ENCODE measurements around the gene ELMO1. TPM values are rescaled to one million over a fixed set of nuclear protein-coding genes. Genes with fewer than 3 reads are reported as not detected.

Gene ELMO1
- total RNA-seq, 1 experiment from 2014 or later: 8.7 TPM

GRCh38 chr7:37028909-37029440 lies 419.7 kb downstream of the ELMO1 start:
- DNase-seq: no peak
- Histone ChIP-seq H3K27me3 (ENCODE audit: control insufficient read depth, insufficient read depth, low read length) (no peaks in the 10 kb centered on the region), H3K36me3 (replicated peaks; ENCODE audit: control insufficient read depth, insufficient read depth, low read length) (no peaks in the 10 kb centered on the region), H3K4me3 (ENCODE audit: insufficient read depth, low read depth, low read length) (no peak overlapping the region)

- Histone ChIP-seq H3K36me3 (replicated peaks; ENCODE audit: control insufficient read depth, insufficient read depth, low read length) (no peaks in the 10 kb centered on the region), H3K27me3 (ENCODE audit: control insufficient read depth, insufficient read depth, low read length) (no peaks in the 10 kb centered on the region), H3K4me3 (ENCODE audit: insufficient read depth, low read depth, low read length) (no peak overlapping the region)
- DNase-seq: no peak
These were observed 420.9 kb downstream of the ELMO1 start for GRCh38 chr7:37027557-37028341.

- H3K36me3 ChIP-seq (replicated peaks; ENCODE audit: control insufficient read depth, insufficient read depth, low read length): no peaks in the 10 kb centered on the region
- no peaks in the 10 kb centered on the region for H3K27me3 ChIP-seq (ENCODE audit: control insufficient read depth, insufficient read depth, low read length)
- no peak for DNase-seq
- H3K4me3 ChIP-seq (ENCODE audit: insufficient read depth, low read depth, low read length): no peak overlapping the region
These were observed 421.6 kb downstream of the ELMO1 start for GRCh38 chr7:37027104-37027503.

- no peak overlapping the region for H3K4me3 ChIP-seq (ENCODE audit: insufficient read depth, low read depth, low read length)
- no peaks in the 10 kb centered on the region for H3K36me3 ChIP-seq (replicated peaks; ENCODE audit: control insufficient read depth, insufficient read depth, low read length)
- DNase-seq: no peak
- no peaks in the 10 kb centered on the region for H3K27me3 ChIP-seq (ENCODE audit: control insufficient read depth, insufficient read depth, low read length)
These were observed 429.7 kb downstream of the ELMO1 start for GRCh38 chr7:37018954-37019353.

GRCh38 chr7:37016064-37016878 lies 432.4 kb downstream of the ELMO1 start:
- H3K4me3 ChIP-seq (ENCODE audit: insufficient read depth, low read depth, low read length): no peak overlapping the region
- DNase-seq: no peak
- H3K27me3 ChIP-seq (ENCODE audit: control insufficient read depth, insufficient read depth, low read length): no peaks in the 10 kb centered on the region
- no peaks in the 10 kb centered on the region for H3K36me3 ChIP-seq (replicated peaks; ENCODE audit: control insufficient read depth, insufficient read depth, low read length)

GRCh38 chr7:37015353-37016034 lies 433.2 kb downstream of the ELMO1 start:
- Histone ChIP-seq H3K36me3 (replicated peaks; ENCODE audit: control insufficient read depth, insufficient read depth, low read length) (no peaks in the 10 kb centered on the region), H3K4me3 (ENCODE audit: insufficient read depth, low read depth, low read length) (no peak overlapping the region), H3K27me3 (ENCODE audit: control insufficient read depth, insufficient read depth, low read length) (no peaks in the 10 kb centered on the region)
- DNase-seq: no peak

- Histone ChIP-seq H3K27me3 (ENCODE audit: control insufficient read depth, insufficient read depth, low read length) (no peaks in the 10 kb centered on the region), H3K4me3 (ENCODE audit: insufficient read depth, low read depth, low read length) (no peak overlapping the region)
- no peak for DNase-seq
These were observed 434.9 kb downstream of the ELMO1 start for GRCh38 chr7:37013771-37014170.

GRCh38 chr7:37011151-37011890 lies 437.3 kb downstream of the ELMO1 start:
- Histone ChIP-seq H3K36me3 (replicated peaks; ENCODE audit: control insufficient read depth, insufficient read depth, low read length) (no peaks in the 10 kb centered on the region), H3K27me3 (ENCODE audit: control insufficient read depth, insufficient read depth, low read length) (no peaks in the 10 kb centered on the region), H3K4me3 (ENCODE audit: insufficient read depth, low read depth, low read length) (no peak overlapping the region)
- DNase-seq: no peak

More at GRCh38 chr7:37013771-37014170, 434.9 kb downstream of the ELMO1 start:
- H3K36me3 ChIP-seq (replicated peaks; ENCODE audit: control insufficient read depth, insufficient read depth, low read length): no peaks in the 10 kb centered on the region

- H3K4me3 ChIP-seq (ENCODE audit: insufficient read depth, low read depth, low read length): no peak overlapping the region
- H3K36me3 ChIP-seq (replicated peaks; ENCODE audit: control insufficient read depth, insufficient read depth, low read length): no peaks in the 10 kb centered on the region
- DNase-seq: no peak
- H3K27me3 ChIP-seq (ENCODE audit: control insufficient read depth, insufficient read depth, low read length): no peaks in the 10 kb centered on the region
These were observed 439.5 kb downstream of the ELMO1 start for GRCh38 chr7:37009125-37009675.

GRCh38 chr7:37007691-37008090 lies 441.0 kb downstream of the ELMO1 start:
- Histone ChIP-seq H3K27me3 (ENCODE audit: control insufficient read depth, insufficient read depth, low read length) (no peaks in the 10 kb centered on the region), H3K4me3 (ENCODE audit: insufficient read depth, low read depth, low read length) (no peak overlapping the region), H3K36me3 (replicated peaks; ENCODE audit: control insufficient read depth, insufficient read depth, low read length) (no peaks in the 10 kb centered on the region)
- DNase-seq: no peak

GRCh38 chr7:37007268-37007667 lies 441.4 kb downstream of the ELMO1 start:
- no peak overlapping the region for H3K4me3 ChIP-seq (ENCODE audit: insufficient read depth, low read depth, low read length)
- H3K36me3 ChIP-seq (replicated peaks; ENCODE audit: control insufficient read depth, insufficient read depth, low read length): no peaks in the 10 kb centered on the region

GRCh38 chr7:37006764-37007163 lies 441.9 kb downstream of the ELMO1 start:
- H3K4me3 ChIP-seq (ENCODE audit: insufficient read depth, low read depth, low read length): no peak overlapping the region
- no peak for DNase-seq
- no peaks in the 10 kb centered on the region for H3K36me3 ChIP-seq (replicated peaks; ENCODE audit: control insufficient read depth, insufficient read depth, low read length)
- H3K27me3 ChIP-seq (ENCODE audit: control insufficient read depth, insufficient read depth, low read length): no peaks in the 10 kb centered on the region

More at GRCh38 chr7:37007268-37007667, 441.4 kb downstream of the ELMO1 start:
- DNase-seq: peak; percentile 7
- H3K27me3 ChIP-seq (ENCODE audit: control insufficient read depth, insufficient read depth, low read length): no peaks in the 10 kb centered on the region

- Histone ChIP-seq H3K27me3 (ENCODE audit: control insufficient read depth, insufficient read depth, low read length) (no peaks in the 10 kb centered on the region), H3K4me3 (ENCODE audit: insufficient read depth, low read depth, low read length) (no peak overlapping the region), H3K36me3 (replicated peaks; ENCODE audit: control insufficient read depth, insufficient read depth, low read length) (no peaks in the 10 kb centered on the region)
- DNase-seq: no peak
These were observed 448.2 kb downstream of the ELMO1 start for GRCh38 chr7:37000511-37000910.

Data from H7 (cell line).